HG02852 (cell line): Measurements from ENCODE around the gene COBL.

Source experiments
- ATAC-seq: cut with Tn5 transposase; IDR thresholded peaks from one replicate; pipeline ENCODE4 v1.9.1; 2021; ENCODE audit warnings: mild to moderate bottlenecking, moderate library complexity; ENCODE audit not compliant: unreplicated experiment

The COBL gene

DNA sequence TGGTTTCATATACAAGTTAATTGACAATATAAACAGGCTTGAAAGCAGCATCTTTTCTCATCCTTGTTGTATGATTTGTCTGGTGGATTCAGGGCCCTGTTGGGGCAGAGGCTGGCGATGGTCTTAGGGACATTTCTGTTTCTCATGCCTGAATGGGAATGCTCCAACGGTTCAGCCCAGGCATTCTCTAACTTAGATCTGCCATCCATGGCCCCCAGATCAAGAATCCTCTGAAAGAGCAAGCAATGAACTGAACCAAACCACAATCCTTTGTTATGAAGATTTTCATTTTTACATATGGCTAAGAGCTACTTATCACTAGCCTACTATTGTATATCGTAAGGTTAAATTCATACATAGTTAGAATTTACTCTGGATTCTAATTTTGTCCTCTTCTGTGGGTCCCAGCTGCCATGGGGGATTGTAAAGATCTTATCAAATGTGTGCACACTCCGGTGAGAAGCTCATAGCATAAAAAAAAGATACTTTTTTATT is 163.9 kb downstream of the COBL start:
- ATAC-seq = no peak

DNA sequence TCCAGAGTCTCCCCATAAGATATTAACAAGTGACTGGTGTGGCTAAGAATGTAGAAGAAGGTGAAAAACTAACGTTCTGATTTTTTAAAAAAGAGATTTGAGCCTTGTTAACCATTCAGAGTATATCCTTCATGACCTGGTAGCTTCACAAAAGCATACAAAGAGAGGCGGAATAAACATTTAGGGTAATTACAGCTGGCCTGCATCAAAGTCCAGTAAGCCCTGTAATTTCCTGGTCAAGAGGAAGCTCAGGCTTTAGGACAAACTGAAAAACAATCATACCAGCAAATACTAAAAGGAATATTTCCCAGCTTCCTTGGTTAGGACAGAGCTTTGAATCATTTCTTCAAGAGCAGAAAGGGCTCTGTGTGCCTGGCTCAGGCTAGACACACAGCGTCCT is 165.2 kb downstream of the COBL start:
- ATAC-seq = no peak

GRCh38 chr7:51150193-51150592 is 166.4 kb downstream of the COBL start:
- ATAC-seq = no peak

- no peak for ATAC-seq
Measured at GRCh38 chr7:51148216-51148615, 168.4 kb downstream of the COBL start.

- ATAC-seq = no peak
Measured at GRCh38 chr7:51146816-51147586, 169.6 kb downstream of the COBL start.

DNA sequence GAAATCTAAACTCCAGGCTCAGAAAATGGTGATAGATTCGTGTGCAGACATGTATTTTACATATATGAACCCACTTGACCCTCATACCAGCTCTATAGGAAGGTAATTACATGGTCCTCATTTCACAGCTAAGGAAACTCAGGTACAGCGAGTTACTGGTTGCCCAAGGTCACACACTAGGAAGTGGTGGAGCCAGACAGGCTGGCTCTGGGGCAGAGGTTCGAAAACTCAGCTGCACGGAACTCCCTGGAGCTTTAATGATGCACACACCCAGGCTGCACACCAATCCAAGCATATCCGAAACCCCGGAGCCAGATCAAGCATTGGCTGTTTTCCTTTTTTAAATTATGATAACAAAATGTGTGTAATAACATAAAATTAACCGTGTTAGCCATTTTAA is 172.4 kb downstream of the COBL start:
- ATAC-seq = no peak

DNA sequence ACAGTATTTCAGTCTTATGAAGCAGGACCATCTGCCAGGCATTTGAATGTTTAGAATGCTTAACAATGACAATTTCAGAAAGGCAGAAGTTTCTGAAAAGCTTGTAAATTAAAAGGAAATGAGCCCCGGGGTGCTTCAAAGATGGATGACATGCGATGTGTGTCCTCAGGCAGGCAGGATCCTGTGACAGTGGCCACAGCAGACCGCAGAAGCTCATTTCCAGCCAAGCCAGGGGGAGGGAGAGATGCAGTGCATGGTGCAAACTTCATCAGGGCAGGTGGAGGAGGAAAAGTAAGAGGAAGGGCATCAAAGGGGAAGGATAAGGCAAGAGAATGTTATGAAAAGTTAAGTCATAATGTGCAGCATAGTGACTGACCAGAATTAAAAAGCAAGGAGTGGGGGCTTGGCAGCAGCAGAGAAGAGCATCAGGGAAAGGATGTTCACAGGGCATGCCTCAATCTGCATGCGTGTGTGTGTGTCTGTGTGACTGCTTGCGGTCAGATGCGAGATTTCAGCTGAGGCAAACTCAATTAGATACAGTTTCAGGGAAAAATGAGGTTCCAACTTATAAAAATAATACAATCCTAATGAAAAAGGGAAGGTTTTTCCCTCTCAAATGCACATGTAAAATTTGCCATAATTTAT is 173.7 kb downstream of the COBL start:
- no peak for ATAC-seq

DNA sequence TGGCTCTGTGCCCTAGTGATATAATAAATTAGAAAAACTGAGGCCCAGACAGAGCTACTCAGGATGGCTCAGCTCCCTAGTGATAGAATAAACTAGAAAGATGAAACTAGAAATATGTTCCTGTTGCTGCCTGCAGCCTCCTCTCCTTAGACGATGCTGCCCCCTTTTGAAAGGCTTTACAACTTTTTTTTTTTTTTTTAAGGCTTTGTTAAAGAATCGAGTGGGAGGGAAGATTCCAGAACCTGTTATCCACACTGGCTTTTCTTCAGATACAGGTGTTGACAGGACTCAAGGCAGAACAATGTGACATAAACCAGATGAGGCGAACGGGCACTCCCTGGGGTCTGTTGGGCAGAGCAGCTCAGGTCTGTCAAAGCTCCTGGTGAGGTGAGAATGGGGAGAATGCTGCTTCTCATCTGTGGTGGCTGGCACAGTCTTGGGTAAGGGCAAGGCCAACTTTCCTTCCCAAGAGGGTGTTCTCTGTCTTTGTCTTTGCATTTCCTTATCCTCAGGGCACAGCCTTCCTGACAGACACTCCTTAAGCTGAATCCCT is 175.1 kb downstream of the COBL start:
- no peak for ATAC-seq

DNA sequence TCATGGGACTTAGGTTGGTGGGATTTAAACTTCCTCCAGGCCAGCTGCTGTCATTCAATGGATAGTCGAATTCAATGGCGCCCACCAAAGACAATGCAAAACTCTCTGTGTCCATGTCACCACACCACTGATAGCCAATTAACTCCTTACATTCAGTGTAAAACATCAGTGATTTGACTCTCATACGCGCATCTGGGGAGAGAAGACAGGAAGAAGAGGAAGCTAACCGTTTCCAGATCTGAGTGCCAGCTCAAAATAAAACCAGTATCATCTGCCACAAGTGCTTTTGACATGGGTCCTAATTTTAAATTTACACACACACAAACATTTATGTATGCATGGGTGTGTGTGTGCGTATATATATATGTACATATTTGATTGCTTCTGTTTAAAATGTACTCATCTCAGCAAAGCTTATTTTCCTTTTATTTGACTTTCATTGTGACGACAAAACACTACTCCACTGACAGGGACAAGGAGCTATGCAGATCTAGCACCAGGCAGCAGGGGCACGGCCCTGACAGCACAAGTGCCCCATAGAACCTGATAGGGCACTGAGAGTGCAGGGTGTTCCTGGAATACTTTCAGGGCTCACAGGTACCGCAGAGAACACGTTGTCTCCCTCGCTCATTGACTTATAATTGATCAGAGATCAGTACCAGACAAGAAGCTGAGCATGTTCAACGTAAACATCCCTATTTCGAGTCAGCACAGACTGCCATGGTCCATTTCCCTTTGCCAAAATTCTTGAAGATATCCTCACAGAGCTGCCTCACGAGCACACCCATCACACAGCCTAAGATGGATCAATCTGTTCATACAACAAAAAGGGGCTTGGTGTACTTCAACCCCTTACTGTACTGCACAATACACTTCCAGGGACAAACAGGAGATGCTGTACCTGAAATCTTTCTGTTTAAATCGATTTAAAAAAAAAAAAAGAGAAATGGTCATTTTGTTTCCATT is 176.1 kb downstream of the COBL start:
- no peak for ATAC-seq

DNA sequence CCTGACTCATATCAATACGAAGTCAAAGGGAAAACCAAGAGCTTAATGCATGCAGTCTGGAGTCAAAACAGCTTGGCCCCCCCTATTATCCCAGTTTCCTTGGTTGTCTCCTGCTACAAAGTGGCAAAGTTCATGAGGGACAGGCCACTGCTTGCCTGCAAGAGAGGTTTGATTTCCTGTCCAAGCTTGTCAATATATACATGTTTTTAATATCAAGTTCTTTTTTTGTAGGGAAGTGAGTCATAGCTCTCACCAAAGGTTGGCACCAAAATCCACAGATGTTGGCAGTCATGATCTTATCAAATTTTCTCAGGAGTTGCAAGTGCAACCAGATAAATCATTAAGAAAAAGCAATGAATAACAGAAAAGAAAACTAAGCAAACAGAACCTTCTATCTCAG is 176.8 kb downstream of the COBL start:
- ATAC-seq = no peak

DNA sequence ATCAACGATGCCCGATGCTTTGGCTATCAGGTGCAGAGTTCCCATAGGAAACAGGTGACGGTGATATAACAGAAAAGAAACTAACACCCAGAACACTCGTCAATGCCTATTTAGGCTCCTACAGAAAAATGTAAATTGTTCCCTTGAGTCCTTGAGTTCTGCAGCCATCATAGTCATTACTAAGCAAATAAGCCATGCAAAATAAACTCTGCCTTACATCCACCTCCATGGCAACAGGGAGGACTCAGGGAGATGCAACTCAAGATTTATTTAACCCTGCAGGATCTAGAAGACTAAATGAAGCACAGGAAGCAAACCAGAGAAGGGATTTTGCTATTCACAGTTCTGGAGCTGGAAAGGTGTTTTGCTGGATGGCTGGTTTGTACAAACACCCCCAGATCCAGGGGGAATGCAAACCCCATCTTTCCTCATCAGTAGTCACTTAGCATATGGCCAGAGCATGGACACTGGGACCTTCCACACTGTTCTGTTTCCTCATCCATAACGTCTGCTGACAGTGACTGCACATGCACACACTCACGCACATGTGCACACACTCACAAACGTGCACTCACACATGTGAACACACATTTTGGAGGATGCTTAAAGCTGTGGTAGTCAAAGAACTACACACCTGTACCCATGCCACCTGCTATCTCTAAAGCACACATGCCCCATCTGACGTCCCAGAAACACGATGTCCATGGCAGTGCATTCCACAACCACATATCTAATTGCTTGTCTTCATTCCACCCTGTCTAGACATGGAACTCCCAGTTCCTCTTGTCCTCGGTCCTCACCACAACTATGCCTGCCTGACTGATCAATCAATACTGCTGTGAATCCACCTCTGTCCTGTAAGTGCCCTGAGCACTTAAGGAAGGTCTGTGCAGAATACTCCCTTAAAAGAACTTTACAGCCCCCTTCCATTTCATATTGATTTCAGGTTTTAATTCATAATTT is 178.2 kb downstream of the COBL start:
- no peak for ATAC-seq

GRCh38 chr7:51135576-51135975 is 181.0 kb downstream of the COBL start:
- ATAC-seq = no peak

DNA sequence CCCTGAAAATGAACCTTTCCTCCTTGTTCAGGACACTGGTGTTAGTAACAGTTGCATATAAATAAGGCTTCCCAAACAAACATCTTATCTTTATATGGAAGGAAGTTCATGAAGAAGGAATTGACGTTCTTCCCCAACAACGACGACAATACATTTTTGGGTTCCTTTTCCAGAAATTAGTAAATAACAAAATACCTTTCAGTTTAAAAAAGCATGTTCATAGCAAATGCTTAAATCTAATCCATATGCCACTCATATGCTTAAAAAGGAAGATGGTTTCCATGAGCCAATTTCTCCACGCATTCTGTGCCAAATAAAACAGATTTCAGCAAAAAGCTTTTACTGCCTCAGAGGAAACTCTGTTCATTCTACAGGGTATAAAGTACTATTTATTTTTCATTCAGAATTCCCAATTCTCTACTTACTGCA is 182.6 kb downstream of the COBL start:
- no peak for ATAC-seq

- no peak for ATAC-seq
Measured at GRCh38 chr7:51132661-51133060, 183.9 kb downstream of the COBL start.

GRCh38 chr7:51129527-51130472 is 186.8 kb downstream of the COBL start:
- no peak for ATAC-seq

GRCh38 chr7:51128545-51129435 is 187.8 kb downstream of the COBL start:
- ATAC-seq = no peak

DNA sequence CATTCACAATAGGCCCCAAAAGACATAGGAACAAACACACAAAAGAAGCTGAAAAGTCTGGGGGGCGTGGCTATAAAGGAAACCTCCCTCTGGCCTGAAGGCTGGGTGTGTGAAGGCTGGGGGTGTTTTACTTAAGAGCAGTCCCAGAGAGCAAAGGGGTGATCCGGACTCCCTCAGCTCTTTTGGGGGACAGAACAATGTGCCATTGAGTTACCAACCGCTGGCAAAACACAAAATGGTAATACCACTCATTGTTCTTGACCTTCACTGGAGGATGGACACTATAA is 189.0 kb downstream of the COBL start:
- ATAC-seq = no peak
